DMS79 (cell line): Measurements from ENCODE around the gene SMARCD2.
A peak's percentile ranks its signal among the peaks of the same experiment; 100 is the strongest.
"Not testable (repeated sequence)": the region's sequence is repeated elsewhere in the genome, so short reads cannot be mapped to it uniquely, and the experiment has no call there.

Experiments used
- DNase-seq: peaks from one replicate; lab custom pipeline; 2025; lab: John Stamatoyannopoulos, UW

Gene SMARCD2

GRCh38 chr17:63842540-63843386 lies at the start of gene SMARCD2:
TSS of gene SMARCD2 (minus strand) at chr17:63842685. CDS start at chr17:63842674, 11 bp downstream.
- DNase-seq = peak; percentile 85

GRCh38 chr17:63889026-63889848 lies 46.8 kb upstream of the SMARCD2 start:
- not testable (repeated sequence) for DNase-seq

- DNase-seq = not testable (repeated sequence)
These were observed 42.6 kb upstream of the SMARCD2 start for GRCh38 chr17:63885119-63885518.

- DNase-seq = not testable (repeated sequence)
These were observed 40.2 kb upstream of the SMARCD2 start for GRCh38 chr17:63882626-63883126.

- no peak for DNase-seq
These were observed 39.6 kb upstream of the SMARCD2 start, which contains the start of gene GH2 for GRCh38 chr17:63881935-63882601. TSS of gene GH2 (minus strand) at chr17:63881944. CDS start at chr17:63881801, 143 bp downstream.

GRCh38 chr17:63881337-63881736 lies 38.9 kb upstream of the SMARCD2 start:
- not testable (repeated sequence) for DNase-seq

- DNase-seq = no peak
These were observed 38.2 kb upstream of the SMARCD2 start for GRCh38 chr17:63880706-63881105.

GRCh38 chr17:63878413-63878812 lies 35.9 kb upstream of the SMARCD2 start:
- DNase-seq = not testable (repeated sequence)

- DNase-seq = not testable (repeated sequence)
These were observed 32.2 kb upstream of the SMARCD2 start for GRCh38 chr17:63874693-63875092.

GRCh38 chr17:63874061-63874626 lies 31.7 kb upstream of the SMARCD2 start:
- not testable (repeated sequence) for DNase-seq

- not testable (repeated sequence) for DNase-seq
These were observed 31.1 kb upstream of the SMARCD2 start, which contains the start of gene CSH2 for GRCh38 chr17:63873577-63873976. TSS of gene CSH2 (minus strand) at chr17:63873677. CDS start at chr17:63873614, 63 bp downstream.

- not testable (repeated sequence) for DNase-seq
These were observed 29.3 kb upstream of the SMARCD2 start for GRCh38 chr17:63871646-63872365.

- DNase-seq = not testable (repeated sequence)
These were observed 27.8 kb upstream of the SMARCD2 start for GRCh38 chr17:63870292-63870665.

GRCh38 chr17:63869491-63870291 lies 27.2 kb upstream of the SMARCD2 start:
- DNase-seq = not testable (repeated sequence)

- not testable (repeated sequence) for DNase-seq
These were observed 24.1 kb upstream of the SMARCD2 start for GRCh38 chr17:63866625-63867024.

- DNase-seq = no peak
These were observed 16.8 kb upstream of the SMARCD2 start for GRCh38 chr17:63859257-63859656.

GRCh38 chr17:63856425-63856824 lies 13.9 kb upstream of the SMARCD2 start:
- not testable (repeated sequence) for DNase-seq

GRCh38 chr17:63855185-63855584 lies 12.7 kb upstream of the SMARCD2 start:
- DNase-seq = no peak

GRCh38 chr17:63854709-63855108 lies 12.2 kb upstream of the SMARCD2 start:
- no peak for DNase-seq

GRCh38 chr17:63853260-63853659 lies 10.8 kb upstream of the SMARCD2 start:
- DNase-seq = no peak
